Neural cell (in vitro differentiated cells): ENCODE results near the gene RIPK1.
A peak's percentile ranks its signal among the peaks of the same experiment; 100 is the strongest.

Experiments used
- CTCF ChIP-seq: fragments of 450-650 bp; IDR thresholded peaks from 2 replicates; pipeline ENCODE4 v1.5.1; 2014; ENCODE audit warnings: antibody characterized with exemption, mild to moderate bottlenecking, moderate library complexity; ENCODE audit not compliant: poor library complexity, severe bottlenecking
- EP300 ChIP-seq: fragments of 450-650 bp; conservative IDR thresholded peaks from 2 replicates; pipeline ENCODE4 v1.6.1; 2014; ENCODE audit warnings: antibody characterized with exemption, mild to moderate bottlenecking, moderate library complexity; ENCODE audit not compliant: poor library complexity, severe bottlenecking
- EZH2 ChIP-seq: fragments of 200-600, 300-800 bp; shearing (Covaris generic), sonication (generic); IDR thresholded peaks from 2 replicates; pipeline ENCODE4 v1.6.1; 2014; ENCODE audit warnings: antibody characterized with exemption, low read length, borderline replicate concordance, mild to moderate bottlenecking; ENCODE audit not compliant: insufficient read depth, poor library complexity, severe bottlenecking
- RAD21 ChIP-seq: fragments of 450-650 bp; conservative IDR thresholded peaks from 2 replicates; pipeline ENCODE4 v1.6.1; 2014; ENCODE audit warnings: antibody characterized with exemption, mild to moderate bottlenecking, moderate library complexity

- peak; percentile 14 for TF ChIP-seq CTCF
- TF ChIP-seq EZH2: no peak
- no peak for TF ChIP-seq RAD21
- TF ChIP-seq EP300: no peak
These were observed 79.8 kb downstream of the RIPK1 start for GRCh38 chr6:3147914-3148757.
